ENCODE data around the gene CEACAM20.

DNA sequence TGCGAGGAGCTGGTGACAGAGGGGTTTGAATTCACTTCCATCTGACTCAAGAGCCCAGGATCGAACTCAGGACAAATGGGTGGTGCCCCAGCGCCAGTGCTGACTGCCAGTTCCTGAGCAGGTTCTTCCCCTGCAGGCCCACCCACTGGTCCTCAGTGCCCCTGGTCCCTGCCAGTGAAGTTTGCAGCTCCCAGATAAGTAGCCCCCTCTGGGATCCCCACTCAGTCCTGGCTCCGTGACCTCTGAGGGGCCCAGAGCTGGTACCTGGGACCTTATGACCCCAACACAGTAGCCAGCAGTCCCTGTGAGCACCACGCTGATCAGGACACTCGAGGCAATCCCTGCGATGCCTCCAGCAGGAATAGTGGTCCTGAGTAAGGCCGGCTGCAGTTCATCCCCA, 11.3 kb upstream of the CEACAM20 start:
- no peak for TF ChIP-seq POLR2A (IDR thresholded peaks at IDR 0.05)
- TF ChIP-seq, protein P1, sequence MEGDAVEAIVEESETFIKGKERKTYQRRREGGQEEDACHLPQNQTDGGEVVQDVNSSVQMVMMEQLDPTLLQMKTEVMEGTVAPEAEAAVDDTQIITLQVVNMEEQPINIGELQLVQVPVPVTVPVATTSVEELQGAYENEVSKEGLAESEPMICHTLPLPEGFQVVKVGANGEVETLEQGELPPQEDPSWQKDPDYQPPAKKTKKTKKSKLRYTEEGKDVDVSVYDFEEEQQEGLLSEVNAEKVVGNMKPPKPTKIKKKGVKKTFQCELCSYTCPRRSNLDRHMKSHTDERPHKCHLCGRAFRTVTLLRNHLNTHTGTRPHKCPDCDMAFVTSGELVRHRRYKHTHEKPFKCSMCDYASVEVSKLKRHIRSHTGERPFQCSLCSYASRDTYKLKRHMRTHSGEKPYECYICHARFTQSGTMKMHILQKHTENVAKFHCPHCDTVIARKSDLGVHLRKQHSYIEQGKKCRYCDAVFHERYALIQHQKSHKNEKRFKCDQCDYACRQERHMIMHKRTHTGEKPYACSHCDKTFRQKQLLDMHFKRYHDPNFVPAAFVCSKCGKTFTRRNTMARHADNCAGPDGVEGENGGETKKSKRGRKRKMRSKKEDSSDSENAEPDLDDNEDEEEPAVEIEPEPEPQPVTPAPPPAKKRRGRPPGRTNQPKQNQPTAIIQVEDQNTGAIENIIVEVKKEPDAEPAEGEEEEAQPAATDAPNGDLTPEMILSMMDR (IDR thresholded peaks at IDR 0.05): no peak
